Fibroblast of lung (primary cell): ENCODE data around the gene NUP37. TPM values are rescaled to one million over a fixed set of nuclear protein-coding genes. Genes with fewer than 3 reads are reported as not detected.

ENCODE experiments used
- DNase-seq, 2 donors: peaks; one replicate each; pipeline versions ENCODE4 v3.0.0 to v3.0.0-alpha.2; 2010; ENCODE audit warnings: low read depth in 2 of 2
- H2AFZ ChIP-seq: 2 replicates; pipeline ENCODE4 v1.5.1; 2012; ENCODE audit warnings: low read length, control low read depth, inconsistent platforms
- H3K27ac ChIP-seq: 2 replicates; pipeline ENCODE4 v1.5.1; 2011; ENCODE audit warnings: low read length, control low read depth; ENCODE audit not compliant: insufficient read depth
- H3K27me3 ChIP-seq: 2 replicates; pipeline ENCODE4 v1.5.1; 2011; ENCODE audit warnings: mild to moderate bottlenecking, low read length; ENCODE audit not compliant: control insufficient read depth, insufficient read depth
- H3K36me3 ChIP-seq: 2 replicates; pipeline ENCODE4 v1.5.1; 2011; ENCODE audit warnings: low read length; ENCODE audit not compliant: control insufficient read depth, insufficient read depth
- H3K4me1 ChIP-seq: 2 replicates; pipeline ENCODE4 v1.5.1; 2011; ENCODE audit warnings: low read length; ENCODE audit not compliant: control insufficient read depth, insufficient read depth; ENCODE audit errors: extremely low read depth
- H3K4me2 ChIP-seq: 2 replicates; pipeline ENCODE4 v1.5.1; 2011; ENCODE audit warnings: low read length, control low read depth; ENCODE audit not compliant: insufficient read depth; ENCODE audit errors: extremely low read depth
- H3K4me3 ChIP-seq, 4 experiments: fragments of 200-600 bp in 1 of 4; sonication (generic) in 1 of 4; replicated peaks in 1 of 4; 2 replicates each; pipeline ENCODE4 v1.5.1; 2011 to 2016; ENCODE audit warnings: low read length in 4 of 4, low read depth in 3 of 4, mild to moderate bottlenecking in 3 of 4, control low read depth in 2 of 4, inconsistent platforms in 1 of 4, mixed read lengths in 1 of 4; ENCODE audit not compliant: insufficient read depth in 1 of 4; ENCODE audit errors: control extremely low read depth in 1 of 4
- H3K79me2 ChIP-seq: 2 replicates; pipeline ENCODE4 v1.5.1; 2012; ENCODE audit warnings: mild to moderate bottlenecking, low read length, inconsistent platforms; ENCODE audit not compliant: control insufficient read depth, insufficient read depth
- H3K9ac ChIP-seq: 2 replicates; pipeline ENCODE4 v1.5.1; 2011; ENCODE audit warnings: mild to moderate bottlenecking, low read length, control low read depth; ENCODE audit not compliant: insufficient read depth
- H3K9me3 ChIP-seq: 2 replicates; pipeline ENCODE4 v1.5.1; 2012; ENCODE audit warnings: low read depth, low read length; ENCODE audit not compliant: control insufficient read depth, insufficient read depth
- H4K20me1 ChIP-seq: 2 replicates; pipeline ENCODE4 v1.5.1; 2011; ENCODE audit warnings: low read length; ENCODE audit not compliant: control insufficient read depth, insufficient read depth; ENCODE audit errors: extremely low read depth
- EZH2 ChIP-seq: IDR thresholded peaks from 2 replicates; pipeline ENCODE4 v1.5.1; 2012; ENCODE audit warnings: low read length, control low read depth, mild to moderate bottlenecking; ENCODE audit errors: missing control alignments
- polyA plus RNA-seq, 2 donors: library from polyadenylated mRNA; depleted of rRNA in 1 of 2; stranded (reverse) in 1 of 2; unstranded in 1 of 2; fragments of >200 nt; gene quantifications; 2 replicates each; pipeline ENCODE4 v1.2.1, GENCODE V29; 2011 to 2012; ENCODE audit warnings: missing spikeins in 1 of 2
- total RNA-seq: library from RNA; depleted of rRNA; stranded (reverse); fragments of >200 nt; gene quantifications from 2 replicates; pipeline ENCODE4 v1.2.1, GENCODE V29; 2014
- TF ChIP-seq, protein P1 (sequence below), 2 donors: IDR thresholded peaks in 1 of 2; conservative IDR thresholded peaks in 1 of 2; 1 replicate in 1 of 2; 2 replicates in 1 of 2; pipeline ENCODE4 v1.5.1; 2011 to 2012; ENCODE audit warnings: low read length in 2 of 2, control low read depth in 1 of 2, inconsistent platforms in 1 of 2, low read depth in 1 of 2, mild to moderate bottlenecking in 1 of 2

NUP37 gene
- total and polyA plus RNA-seq, 2 donors (not counting 1 experiment from before 2014, with no cell fraction given) = 38.3 to 61.9 TPM

DNA sequence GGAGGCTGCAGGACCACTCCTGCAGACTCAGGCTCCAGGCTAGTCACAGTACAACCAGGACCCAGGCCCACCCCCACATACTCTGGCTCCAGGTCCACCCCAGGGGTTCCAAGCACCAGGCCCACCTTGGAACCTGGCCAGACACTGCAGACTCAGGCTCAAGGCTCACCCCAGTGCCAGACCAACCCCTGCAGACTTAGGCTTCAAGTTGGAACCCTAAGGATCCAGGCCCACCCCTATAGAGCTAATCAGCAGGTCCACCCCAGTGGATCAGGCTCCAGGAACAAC, 66.9 kb downstream of the NUP37 start:
- TF ChIP-seq EZH2 = no peak
- TF ChIP-seq, protein P1, sequence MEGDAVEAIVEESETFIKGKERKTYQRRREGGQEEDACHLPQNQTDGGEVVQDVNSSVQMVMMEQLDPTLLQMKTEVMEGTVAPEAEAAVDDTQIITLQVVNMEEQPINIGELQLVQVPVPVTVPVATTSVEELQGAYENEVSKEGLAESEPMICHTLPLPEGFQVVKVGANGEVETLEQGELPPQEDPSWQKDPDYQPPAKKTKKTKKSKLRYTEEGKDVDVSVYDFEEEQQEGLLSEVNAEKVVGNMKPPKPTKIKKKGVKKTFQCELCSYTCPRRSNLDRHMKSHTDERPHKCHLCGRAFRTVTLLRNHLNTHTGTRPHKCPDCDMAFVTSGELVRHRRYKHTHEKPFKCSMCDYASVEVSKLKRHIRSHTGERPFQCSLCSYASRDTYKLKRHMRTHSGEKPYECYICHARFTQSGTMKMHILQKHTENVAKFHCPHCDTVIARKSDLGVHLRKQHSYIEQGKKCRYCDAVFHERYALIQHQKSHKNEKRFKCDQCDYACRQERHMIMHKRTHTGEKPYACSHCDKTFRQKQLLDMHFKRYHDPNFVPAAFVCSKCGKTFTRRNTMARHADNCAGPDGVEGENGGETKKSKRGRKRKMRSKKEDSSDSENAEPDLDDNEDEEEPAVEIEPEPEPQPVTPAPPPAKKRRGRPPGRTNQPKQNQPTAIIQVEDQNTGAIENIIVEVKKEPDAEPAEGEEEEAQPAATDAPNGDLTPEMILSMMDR (conservative IDR thresholded peaks at IDR 0.05 in 1 of 2, IDR thresholded peaks at IDR 0.05 in 1 of 2; ENCODE audit: low read depth in 1 of 2, low read length in 2 of 2) = no peak
- Histone ChIP-seq H4K20me1 (no peaks in the 10 kb centered on the region), H3K4me3 (no peak overlapping the region), H2AFZ (no peak overlapping the region), H3K36me3 (peaks cover 3% of the 10 kb centered on the region), H3K27me3 (no peaks in the 10 kb centered on the region), H3K4me1 (no peaks in the 10 kb centered on the region), H3K9ac (no peak overlapping the region), H3K79me2 (no peaks in the 10 kb centered on the region), H3K27ac (no peak overlapping the region), H3K4me2 (no peak overlapping the region), H3K9me3 (no peaks in the 10 kb centered on the region)
- no peak for DNase-seq

DNA sequence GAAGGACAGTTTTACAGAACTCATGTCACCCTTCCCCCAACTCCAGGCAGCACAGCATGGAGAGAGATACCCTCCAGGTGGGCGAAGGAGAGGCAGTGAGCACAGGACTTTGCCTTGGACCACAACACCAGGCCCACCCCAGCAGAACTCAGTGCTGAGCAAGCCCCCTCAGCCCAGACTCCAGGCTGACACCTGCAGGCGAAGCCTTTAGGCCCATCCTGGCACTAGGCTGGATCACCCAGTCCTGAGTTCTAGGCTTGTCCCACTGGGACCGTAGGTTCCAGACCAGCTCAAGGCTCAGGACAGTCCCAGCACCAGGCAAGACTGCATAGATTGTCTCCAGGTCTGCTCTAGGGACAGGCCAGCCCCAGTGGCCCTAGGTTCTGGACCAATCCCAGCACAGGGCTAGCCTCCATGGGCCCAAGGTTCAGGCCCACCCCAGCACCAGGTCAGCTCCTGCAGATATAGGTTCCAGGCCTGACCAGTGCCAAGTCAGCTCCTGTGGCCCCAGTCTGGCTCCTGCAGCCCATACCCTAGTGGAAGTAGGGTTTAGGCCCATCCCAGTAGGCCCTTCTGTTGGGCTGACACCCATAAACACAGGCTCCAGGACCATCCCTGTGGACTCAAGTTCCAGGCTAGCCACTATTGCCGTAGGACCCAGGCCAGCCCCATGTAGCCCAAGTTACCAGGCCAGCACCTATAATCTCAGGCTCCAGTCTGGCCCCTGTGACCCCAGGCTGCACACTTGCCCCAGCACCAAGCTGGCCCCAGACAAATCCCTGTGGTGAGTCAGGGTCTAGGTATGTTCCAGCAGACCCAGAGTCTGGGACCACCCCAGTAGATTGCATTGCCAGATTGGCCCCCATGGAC, 67.5 kb downstream of the NUP37 start:
- Histone ChIP-seq H3K27ac (no peak overlapping the region), H3K36me3 (peaks cover 3% of the 10 kb centered on the region), H4K20me1 (no peaks in the 10 kb centered on the region), H3K79me2 (no peaks in the 10 kb centered on the region), H3K9me3 (no peaks in the 10 kb centered on the region), H3K9ac (no peak overlapping the region), H3K4me2 (no peak overlapping the region), H3K4me1 (no peaks in the 10 kb centered on the region), H3K27me3 (no peaks in the 10 kb centered on the region), H2AFZ (no peak overlapping the region), H3K4me3 (no peak overlapping the region)
- TF ChIP-seq, protein P1 (conservative IDR thresholded peaks at IDR 0.05 in 1 of 2, IDR thresholded peaks at IDR 0.05 in 1 of 2; ENCODE audit: low read depth in 1 of 2, low read length in 2 of 2) = no peak
- no peak for TF ChIP-seq EZH2
- no peak for DNase-seq

DNA sequence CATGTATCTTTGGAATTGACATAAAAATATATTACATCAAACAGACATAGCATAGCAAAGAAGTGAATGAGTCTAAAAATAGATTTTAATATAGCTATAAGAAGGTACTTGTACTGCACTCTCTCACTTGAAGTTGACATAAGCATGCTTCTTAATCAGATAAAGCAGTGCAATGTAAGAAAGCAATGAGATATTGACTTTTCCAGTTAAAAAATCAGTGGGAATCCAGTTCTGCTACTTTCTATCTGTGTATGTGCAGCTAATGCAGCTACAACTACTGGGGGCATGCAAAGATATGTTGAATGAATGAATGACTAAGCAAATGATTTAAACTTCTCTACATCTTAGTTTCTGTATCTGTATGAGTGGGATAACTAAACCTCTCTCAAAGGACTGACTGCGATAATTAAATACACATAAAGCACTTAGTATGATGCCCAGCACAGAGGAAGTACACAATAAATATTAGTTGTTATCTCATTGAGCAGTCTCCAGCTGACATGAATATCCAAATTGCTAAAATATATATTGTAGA, 68.4 kb downstream of the NUP37 start:
- H3K9ac ChIP-seq = no peak overlapping the region
- TF ChIP-seq EZH2 = no peak
- TF ChIP-seq, protein P1 (conservative IDR thresholded peaks at IDR 0.05 in 1 of 2, IDR thresholded peaks at IDR 0.05 in 1 of 2; ENCODE audit: low read depth in 1 of 2, low read length in 2 of 2) = no peak

More for the DNA sequence above, 68.4 kb downstream of the NUP37 start:
- Histone ChIP-seq H4K20me1 (no peaks in the 10 kb centered on the region), H3K36me3 (peaks cover 3% of the 10 kb centered on the region), H3K79me2 (no peaks in the 10 kb centered on the region), H3K4me1 (no peaks in the 10 kb centered on the region), H3K27me3 (no peaks in the 10 kb centered on the region), H3K27ac (no peak overlapping the region), H3K4me2 (no peak overlapping the region), H2AFZ (no peak overlapping the region), H3K4me3 (no peak overlapping the region), H3K9me3 (no peaks in the 10 kb centered on the region)
- no peak for DNase-seq
